ENCODE data around the gene ARID1B.

ARID1B gene

GRCh38 chr6:157158456-157158855 lies 381.3 kb downstream of the ARID1B start:
- no peaks in the 10 kb centered on the region for H3K4me1 ChIP-seq (ENCODE audit: control insufficient read depth, insufficient read depth, low read length, poor library complexity, severe bottlenecking)
- DNase-seq = no peak
- no peaks in the 10 kb centered on the region for H3K9me3 ChIP-seq (ENCODE audit: control insufficient read depth, low read length)
- peaks cover 9% of the 10 kb centered on the region for H3K36me3 ChIP-seq (ENCODE audit: control insufficient read depth, insufficient read depth, low read length)
- no peaks in the 10 kb centered on the region for H3K27me3 ChIP-seq (replicated peaks; ENCODE audit: control insufficient read depth, insufficient read depth, low read length, poor library complexity, severe bottlenecking)
- no peak overlapping the region for H3K27ac ChIP-seq (ENCODE audit: insufficient read depth, low read length, poor library complexity, severe bottlenecking)
- H3K4me3 ChIP-seq (ENCODE audit: insufficient read depth, low read depth, low read length, poor library complexity, severe bottlenecking) = no peak overlapping the region

GRCh38 chr6:157158897-157159296 lies 381.7 kb downstream of the ARID1B start:
- no peak for DNase-seq
- Histone ChIP-seq H3K4me1 (ENCODE audit: control insufficient read depth, insufficient read depth, low read length, poor library complexity, severe bottlenecking) (no peaks in the 10 kb centered on the region), H3K27me3 (replicated peaks; ENCODE audit: control insufficient read depth, insufficient read depth, low read length, poor library complexity, severe bottlenecking) (no peaks in the 10 kb centered on the region), H3K27ac (ENCODE audit: insufficient read depth, low read length, poor library complexity, severe bottlenecking) (no peak overlapping the region), H3K4me3 (ENCODE audit: insufficient read depth, low read depth, low read length, poor library complexity, severe bottlenecking) (no peak overlapping the region), H3K9me3 (ENCODE audit: control insufficient read depth, low read length) (no peaks in the 10 kb centered on the region), H3K36me3 (ENCODE audit: control insufficient read depth, insufficient read depth, low read length) (peaks cover 9% of the 10 kb centered on the region)

- H3K27ac ChIP-seq (ENCODE audit: insufficient read depth, low read length, poor library complexity, severe bottlenecking) = no peak overlapping the region
- no peak for DNase-seq
- H3K4me1 ChIP-seq (ENCODE audit: control insufficient read depth, insufficient read depth, low read length, poor library complexity, severe bottlenecking) = no peaks in the 10 kb centered on the region
- no peaks in the 10 kb centered on the region for H3K9me3 ChIP-seq (ENCODE audit: control insufficient read depth, low read length)
- H3K4me3 ChIP-seq (ENCODE audit: insufficient read depth, low read depth, low read length, poor library complexity, severe bottlenecking) = no peak overlapping the region
- no peaks in the 10 kb centered on the region for H3K27me3 ChIP-seq (replicated peaks; ENCODE audit: control insufficient read depth, insufficient read depth, low read length, poor library complexity, severe bottlenecking)
- H3K36me3 ChIP-seq (ENCODE audit: control insufficient read depth, insufficient read depth, low read length) = peaks cover 9% of the 10 kb centered on the region
These were observed 382.2 kb downstream of the ARID1B start for GRCh38 chr6:157159348-157159747.

GRCh38 chr6:157161912-157162311 lies 384.7 kb downstream of the ARID1B start:
- H3K27me3 ChIP-seq (replicated peaks; ENCODE audit: control insufficient read depth, insufficient read depth, low read length, poor library complexity, severe bottlenecking) = no peaks in the 10 kb centered on the region
- DNase-seq = no peak
- no peaks in the 10 kb centered on the region for H3K9me3 ChIP-seq (ENCODE audit: control insufficient read depth, low read length)
- H3K36me3 ChIP-seq (ENCODE audit: control insufficient read depth, insufficient read depth, low read length) = peaks cover 13% of the 10 kb centered on the region
- H3K27ac ChIP-seq (ENCODE audit: insufficient read depth, low read length, poor library complexity, severe bottlenecking) = no peak overlapping the region
- no peak overlapping the region for H3K4me3 ChIP-seq (ENCODE audit: insufficient read depth, low read depth, low read length, poor library complexity, severe bottlenecking)
- H3K4me1 ChIP-seq (ENCODE audit: control insufficient read depth, insufficient read depth, low read length, poor library complexity, severe bottlenecking) = no peaks in the 10 kb centered on the region

- H3K4me3 ChIP-seq (ENCODE audit: insufficient read depth, low read depth, low read length, poor library complexity, severe bottlenecking) = no peak overlapping the region
- H3K9me3 ChIP-seq (ENCODE audit: control insufficient read depth, low read length) = no peaks in the 10 kb centered on the region
- no peaks in the 10 kb centered on the region for H3K27me3 ChIP-seq (replicated peaks; ENCODE audit: control insufficient read depth, insufficient read depth, low read length, poor library complexity, severe bottlenecking)
- peaks cover 19% of the 10 kb centered on the region for H3K36me3 ChIP-seq (ENCODE audit: control insufficient read depth, insufficient read depth, low read length)
- H3K4me1 ChIP-seq (ENCODE audit: control insufficient read depth, insufficient read depth, low read length, poor library complexity, severe bottlenecking) = no peaks in the 10 kb centered on the region
- H3K27ac ChIP-seq (ENCODE audit: insufficient read depth, low read length, poor library complexity, severe bottlenecking) = no peak overlapping the region
- DNase-seq = no peak
These were observed 385.7 kb downstream of the ARID1B start for GRCh38 chr6:157162766-157163433.

GRCh38 chr6:157163434-157164159 lies 386.4 kb downstream of the ARID1B start:
- Histone ChIP-seq H3K36me3 (ENCODE audit: control insufficient read depth, insufficient read depth, low read length) (peaks cover 22% of the 10 kb centered on the region), H3K4me3 (ENCODE audit: insufficient read depth, low read depth, low read length, poor library complexity, severe bottlenecking) (no peak overlapping the region), H3K27ac (ENCODE audit: insufficient read depth, low read length, poor library complexity, severe bottlenecking) (no peak overlapping the region), H3K4me1 (ENCODE audit: control insufficient read depth, insufficient read depth, low read length, poor library complexity, severe bottlenecking) (no peaks in the 10 kb centered on the region), H3K9me3 (ENCODE audit: control insufficient read depth, low read length) (no peaks in the 10 kb centered on the region), H3K27me3 (replicated peaks; ENCODE audit: control insufficient read depth, insufficient read depth, low read length, poor library complexity, severe bottlenecking) (no peaks in the 10 kb centered on the region)
- no peak for DNase-seq

GRCh38 chr6:157164972-157165371 lies 387.8 kb downstream of the ARID1B start:
- no peak overlapping the region for H3K27ac ChIP-seq (ENCODE audit: insufficient read depth, low read length, poor library complexity, severe bottlenecking)
- peaks cover 29% of the 10 kb centered on the region for H3K36me3 ChIP-seq (ENCODE audit: control insufficient read depth, insufficient read depth, low read length)
- H3K27me3 ChIP-seq (replicated peaks; ENCODE audit: control insufficient read depth, insufficient read depth, low read length, poor library complexity, severe bottlenecking) = no peaks in the 10 kb centered on the region
- H3K9me3 ChIP-seq (ENCODE audit: control insufficient read depth, low read length) = no peaks in the 10 kb centered on the region
- H3K4me3 ChIP-seq (ENCODE audit: insufficient read depth, low read depth, low read length, poor library complexity, severe bottlenecking) = no peak overlapping the region
- no peak for DNase-seq
- no peaks in the 10 kb centered on the region for H3K4me1 ChIP-seq (ENCODE audit: control insufficient read depth, insufficient read depth, low read length, poor library complexity, severe bottlenecking)

GRCh38 chr6:157166784-157167183 lies 389.6 kb downstream of the ARID1B start:
- H3K4me1 ChIP-seq (ENCODE audit: control insufficient read depth, insufficient read depth, low read length, poor library complexity, severe bottlenecking) = no peaks in the 10 kb centered on the region
- no peaks in the 10 kb centered on the region for H3K27me3 ChIP-seq (replicated peaks; ENCODE audit: control insufficient read depth, insufficient read depth, low read length, poor library complexity, severe bottlenecking)
- peaks cover 29% of the 10 kb centered on the region for H3K36me3 ChIP-seq (ENCODE audit: control insufficient read depth, insufficient read depth, low read length)
- H3K9me3 ChIP-seq (ENCODE audit: control insufficient read depth, low read length) = no peaks in the 10 kb centered on the region
- H3K27ac ChIP-seq (ENCODE audit: insufficient read depth, low read length, poor library complexity, severe bottlenecking) = no peak overlapping the region
- DNase-seq = no peak
- no peak overlapping the region for H3K4me3 ChIP-seq (ENCODE audit: insufficient read depth, low read depth, low read length, poor library complexity, severe bottlenecking)

- DNase-seq = no peak
These were observed 390.7 kb downstream of the ARID1B start for GRCh38 chr6:157167837-157168236.

GRCh38 chr6:157168471-157168870 lies 391.3 kb downstream of the ARID1B start:
- peaks cover 29% of the 10 kb centered on the region for H3K36me3 ChIP-seq (ENCODE audit: control insufficient read depth, insufficient read depth, low read length)
- no peaks in the 10 kb centered on the region for H3K9me3 ChIP-seq (ENCODE audit: control insufficient read depth, low read length)
- no peak overlapping the region for H3K4me3 ChIP-seq (ENCODE audit: insufficient read depth, low read depth, low read length, poor library complexity, severe bottlenecking)
- no peak for DNase-seq
- no peaks in the 10 kb centered on the region for H3K27me3 ChIP-seq (replicated peaks; ENCODE audit: control insufficient read depth, insufficient read depth, low read length, poor library complexity, severe bottlenecking)
- no peak overlapping the region for H3K27ac ChIP-seq (ENCODE audit: insufficient read depth, low read length, poor library complexity, severe bottlenecking)
- H3K4me1 ChIP-seq (ENCODE audit: control insufficient read depth, insufficient read depth, low read length, poor library complexity, severe bottlenecking) = no peaks in the 10 kb centered on the region

More at GRCh38 chr6:157167837-157168236, 390.7 kb downstream of the ARID1B start:
- Histone ChIP-seq H3K4me1 (ENCODE audit: control insufficient read depth, insufficient read depth, low read length, poor library complexity, severe bottlenecking) (no peaks in the 10 kb centered on the region), H3K36me3 (ENCODE audit: control insufficient read depth, insufficient read depth, low read length) (peaks cover 29% of the 10 kb centered on the region), H3K27ac (ENCODE audit: insufficient read depth, low read length, poor library complexity, severe bottlenecking) (no peak overlapping the region), H3K4me3 (ENCODE audit: insufficient read depth, low read depth, low read length, poor library complexity, severe bottlenecking) (no peak overlapping the region), H3K9me3 (ENCODE audit: control insufficient read depth, low read length) (no peaks in the 10 kb centered on the region), H3K27me3 (replicated peaks; ENCODE audit: control insufficient read depth, insufficient read depth, low read length, poor library complexity, severe bottlenecking) (no peaks in the 10 kb centered on the region)
